CD14-positive monocyte (primary cell): ENCODE data around the gene GLTP. TPM values are rescaled to one million over a fixed set of nuclear protein-coding genes. Genes with fewer than 3 reads are reported as not detected.

Experiments
- DNase-seq, 3 donors: peaks; one replicate each; pipeline ENCODE4 v3.0.0-alpha.2; 2011 to 2022
- H2AFZ ChIP-seq: 2 replicates; pipeline ENCODE4 v1.6.0; 2012; ENCODE audit warnings: mild to moderate bottlenecking, low read depth, low read length, inconsistent platforms; ENCODE audit not compliant: insufficient read depth, poor library complexity, severe bottlenecking
- H3K27ac ChIP-seq, 2 donors: 1 replicate in 1 of 2; 2 replicates in 1 of 2; pipeline ENCODE4 v1.5.1; 2012 to 2013; ENCODE audit warnings: low read length in 2 of 2, control low read depth in 1 of 2, inconsistent platforms in 1 of 2, low read depth in 1 of 2, mild to moderate bottlenecking in 1 of 2
- H3K27me3 ChIP-seq, 2 donors: one replicate each; pipeline versions ENCODE4 v1.6.0 to v1.6.1; 2011 to 2013; ENCODE audit warnings: low read length in 2 of 2; ENCODE audit not compliant: control insufficient read depth in 2 of 2, insufficient read depth in 2 of 2
- H3K36me3 ChIP-seq, 2 donors: replicated peaks in 1 of 2; 1 replicate in 1 of 2; 2 replicates in 1 of 2; pipeline versions ENCODE4 v1.5.1 to v1.6.1; 2012 to 2013; ENCODE audit warnings: low read length in 2 of 2, control low read depth in 1 of 2, inconsistent platforms in 1 of 2, mild to moderate bottlenecking in 1 of 2; ENCODE audit not compliant: insufficient read depth in 2 of 2, control insufficient read depth in 1 of 2
- H3K4me1 ChIP-seq, 2 donors: 1 replicate in 1 of 2; 2 replicates in 1 of 2; pipeline versions ENCODE4 v1.5.1 to v1.6.1; 2012 to 2013; ENCODE audit warnings: low read length in 2 of 2, control low read depth in 1 of 2, inconsistent platforms in 1 of 2, mild to moderate bottlenecking in 1 of 2, moderate library complexity in 1 of 2; ENCODE audit not compliant: insufficient read depth in 2 of 2, control insufficient read depth in 1 of 2
- H3K4me2 ChIP-seq: replicated peaks from 2 replicates; pipeline ENCODE3; 2012; ENCODE audit warnings: low read length, moderate library complexity, mild to moderate bottlenecking; ENCODE audit not compliant: poor library complexity, severe bottlenecking; ENCODE audit errors: extremely low read depth
- H3K4me3 ChIP-seq, 3 experiments: fragments of 200-600 bp in 1 of 3; sonication (generic) in 1 of 3; replicated peaks in 1 of 3; 1 replicate in 2 of 3; 2 replicates in 1 of 3; pipeline ENCODE4 v1.5.1; 2011 to 2013; ENCODE audit warnings: low read length in 3 of 3, mild to moderate bottlenecking in 3 of 3, control low read depth in 2 of 3, low read depth in 2 of 3, inconsistent platforms in 1 of 3, moderate library complexity in 1 of 3
- H3K79me2 ChIP-seq: 2 replicates; pipeline ENCODE4 v1.6.0; 2012; ENCODE audit warnings: mild to moderate bottlenecking, control low read depth, inconsistent platforms, low read length, moderate library complexity; ENCODE audit not compliant: insufficient read depth
- H3K9ac ChIP-seq: 2 replicates; pipeline ENCODE4 v1.6.0; 2017; ENCODE audit warnings: low read length, mild to moderate bottlenecking; ENCODE audit not compliant: insufficient read depth, poor library complexity, severe bottlenecking
- H3K9me3 ChIP-seq, 2 donors: replicated peaks in 1 of 2; 1 replicate in 1 of 2; 2 replicates in 1 of 2; pipeline versions ENCODE4 v1.5.1 to v1.6.1; 2012 to 2013; ENCODE audit warnings: low read length in 2 of 2, control low read depth in 1 of 2; ENCODE audit not compliant: control insufficient read depth in 1 of 2, insufficient read depth in 1 of 2
- H4K20me1 ChIP-seq: 2 replicates; pipeline ENCODE4 v1.6.0; 2012; ENCODE audit warnings: mild to moderate bottlenecking, low read length, control low read depth, moderate library complexity; ENCODE audit not compliant: insufficient read depth
- H3K27ac Mint-ChIP-seq, 7 donors: one replicate each; pipeline ENCODE4 v1.8.0; 2020; ENCODE audit warnings: mild to moderate bottlenecking in 7 of 7, mixed read lengths in 7 of 7, moderate library complexity in 6 of 7, inconsistent platforms in 2 of 7
- H3K27me3 Mint-ChIP-seq, 3 donors: one replicate each; pipeline ENCODE4 v1.8.0; 2021 to 2022; ENCODE audit warnings: low read depth in 3 of 3, mild to moderate bottlenecking in 3 of 3, mixed read lengths in 3 of 3, moderate library complexity in 3 of 3, inconsistent platforms in 1 of 3
- H3K36me3 Mint-ChIP-seq, 2 donors: one replicate each; pipeline ENCODE4 v1.8.0; 2020; ENCODE audit warnings: mixed read lengths in 2 of 2, inconsistent platforms in 1 of 2, mild to moderate bottlenecking in 1 of 2
- H3K4me1 Mint-ChIP-seq: one replicate; pipeline ENCODE4 v1.8.0; 2020; ENCODE audit warnings: mild to moderate bottlenecking, mixed read lengths
- H3K4me3 Mint-ChIP-seq, 2 donors: one replicate each; pipeline ENCODE4 v1.8.0; 2020; ENCODE audit warnings: mild to moderate bottlenecking in 2 of 2, mixed read lengths in 2 of 2, moderate library complexity in 1 of 2
- H3K9me3 Mint-ChIP-seq, 7 donors: one replicate each; pipeline ENCODE4 v1.8.0; 2020 to 2022; ENCODE audit warnings: mixed read lengths in 7 of 7, mild to moderate bottlenecking in 6 of 7, moderate library complexity in 6 of 7, inconsistent platforms in 2 of 7
- WGBS: methylation state at CpG from one replicate; pipeline ENCODE4 v1.1.5; 2013; ENCODE audit warnings: missing lambda C conversion rate; ENCODE audit not compliant: insufficient coverage; 5-methylcytosine and 5-hydroxymethylcytosine counted together
- intact Hi-C, 2 donors: fragments of 100-400 bp; cut with micrococcal nuclease; formaldehyde crosslinking; loops; one replicate each; pipeline versions ENCODE4 v1.15.0 to v1.15.1; 2023
- polyA plus RNA-seq, 3 donors: library from polyadenylated mRNA; depleted of rRNA in 1 of 3; unstranded in 2 of 3; stranded (reverse) in 1 of 3; fragments of 300-500 nt in 2 of 3; fragments of >200 nt in 1 of 3; fragmentation: Illumina TruSeq in 2 of 3; gene quantifications; 1 replicate in 2 of 3; 2 replicates in 1 of 3; pipeline ENCODE4 v1.2.3, GENCODE V29; 2012 to 2021
- TF ChIP-seq, protein P1 (sequence below): fragments of 200-600 bp; IDR thresholded peaks from one replicate; pipeline ENCODE4 v1.8.0; 2022; ENCODE audit warnings: antibody characterized with exemption, mild to moderate bottlenecking

The GLTP gene
- polyA plus RNA-seq, 3 donors, result 46.2 to 65.9 (median 51.7) TPM

DNA sequence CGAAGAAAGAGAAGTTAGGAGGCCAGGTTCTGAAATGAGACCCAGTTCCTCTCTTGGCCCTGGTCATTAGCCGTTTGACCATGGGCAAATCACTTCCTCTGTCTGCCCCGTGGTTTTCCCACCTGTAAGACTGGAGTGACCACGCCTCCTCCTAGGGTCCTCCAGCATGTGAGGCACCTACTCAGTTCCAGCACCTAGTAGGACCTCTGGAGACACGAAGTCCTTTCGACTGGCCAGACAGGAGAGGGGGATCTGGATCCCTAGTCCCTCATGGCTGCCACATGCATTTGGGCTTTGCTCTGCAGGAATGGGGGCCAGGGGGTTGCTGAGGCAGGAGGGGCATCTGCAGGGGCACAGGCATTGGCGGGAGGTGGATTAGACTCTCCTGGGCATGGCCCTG, 63.5 kb downstream of the GLTP start:
- Mint-ChIP-seq H3K27ac (peak overlapping the region in 1 of 7 donors; percentile 49), H3K27me3 (peaks cover 6 to 10% (median 8%) of the 10 kb centered on the region in 3 donors), H3K9me3 (no peaks in the 10 kb centered on the region), H3K4me3 (no peak overlapping the region), H3K4me1 (peaks cover 21% of the 10 kb centered on the region), H3K36me3 (peaks cover 0 to 4% of the 10 kb centered on the region in 2 donors)
- Histone ChIP-seq H3K9me3 (no peaks in the 10 kb centered on the region), H3K9ac (no peak overlapping the region), H2AFZ (no peak overlapping the region), H4K20me1 (no peaks in the 10 kb centered on the region), H3K4me2 (no peak overlapping the region), H3K4me1 (peaks cover 15 to 19% of the 10 kb centered on the region in 2 donors), H3K4me3 (no peak overlapping the region), H3K27ac (no peak overlapping the region), H3K27me3 (no peaks in the 10 kb centered on the region), H3K36me3 (no peaks in the 10 kb centered on the region), H3K79me2 (no peaks in the 10 kb centered on the region)
- TF ChIP-seq, protein P1, sequence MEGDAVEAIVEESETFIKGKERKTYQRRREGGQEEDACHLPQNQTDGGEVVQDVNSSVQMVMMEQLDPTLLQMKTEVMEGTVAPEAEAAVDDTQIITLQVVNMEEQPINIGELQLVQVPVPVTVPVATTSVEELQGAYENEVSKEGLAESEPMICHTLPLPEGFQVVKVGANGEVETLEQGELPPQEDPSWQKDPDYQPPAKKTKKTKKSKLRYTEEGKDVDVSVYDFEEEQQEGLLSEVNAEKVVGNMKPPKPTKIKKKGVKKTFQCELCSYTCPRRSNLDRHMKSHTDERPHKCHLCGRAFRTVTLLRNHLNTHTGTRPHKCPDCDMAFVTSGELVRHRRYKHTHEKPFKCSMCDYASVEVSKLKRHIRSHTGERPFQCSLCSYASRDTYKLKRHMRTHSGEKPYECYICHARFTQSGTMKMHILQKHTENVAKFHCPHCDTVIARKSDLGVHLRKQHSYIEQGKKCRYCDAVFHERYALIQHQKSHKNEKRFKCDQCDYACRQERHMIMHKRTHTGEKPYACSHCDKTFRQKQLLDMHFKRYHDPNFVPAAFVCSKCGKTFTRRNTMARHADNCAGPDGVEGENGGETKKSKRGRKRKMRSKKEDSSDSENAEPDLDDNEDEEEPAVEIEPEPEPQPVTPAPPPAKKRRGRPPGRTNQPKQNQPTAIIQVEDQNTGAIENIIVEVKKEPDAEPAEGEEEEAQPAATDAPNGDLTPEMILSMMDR, result no peak
- no peak for DNase-seq
- intact Hi-C loops, result no loop called here
- 55% methylated on average over 7 of the region's 7 CpGs for WGBS

DNA sequence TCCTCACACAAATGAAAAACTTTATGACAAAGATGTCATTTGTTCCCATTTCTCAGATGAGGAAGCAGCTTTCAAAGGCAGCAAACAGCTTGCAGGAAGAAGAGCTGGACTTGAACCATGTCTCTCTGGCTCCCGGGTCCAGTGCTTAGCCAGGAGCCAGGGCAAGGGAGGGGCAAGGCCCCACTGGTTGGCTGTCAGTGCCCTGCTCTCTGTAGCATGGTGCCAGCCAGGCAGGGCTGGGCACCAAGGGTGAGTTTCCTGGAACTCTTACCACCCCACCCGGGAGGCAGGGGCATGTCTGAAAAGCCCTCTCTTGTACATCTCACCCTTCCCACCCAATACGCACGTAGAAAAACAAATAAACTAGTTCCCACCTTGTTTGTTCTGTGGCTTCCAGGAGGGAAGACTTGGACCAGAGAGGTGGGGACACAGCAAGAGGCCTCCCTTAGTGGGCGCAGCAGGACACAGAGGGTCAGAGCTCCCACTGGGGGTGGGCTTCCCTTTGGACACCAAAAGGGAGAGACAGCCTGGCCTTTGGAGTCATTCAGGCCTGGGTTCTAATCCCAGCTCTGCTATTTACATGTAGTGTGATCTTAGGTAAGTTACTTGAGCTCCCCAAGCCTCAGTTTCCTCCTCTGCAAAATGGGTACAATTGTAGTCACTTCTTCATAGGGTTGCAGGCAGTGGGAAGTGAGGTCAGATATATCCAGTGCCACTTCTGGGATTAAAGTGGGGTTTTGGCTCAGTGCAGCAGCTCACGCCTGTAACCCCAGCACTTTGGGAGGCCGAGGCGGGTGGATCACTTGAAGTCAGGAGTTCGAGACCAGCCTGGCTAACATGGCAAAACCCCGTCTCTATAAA, 64.4 kb downstream of the GLTP start:
- Mint-ChIP-seq H3K4me3 (no peak overlapping the region), H3K36me3 (peaks cover 0 to 2% of the 10 kb centered on the region in 2 donors), H3K27ac (no peak overlapping the region), H3K9me3 (no peaks in the 10 kb centered on the region), H3K27me3 (peaks cover 6 to 10% (median 10%) of the 10 kb centered on the region in 3 donors), H3K4me1 (peaks cover 20% of the 10 kb centered on the region)
- Histone ChIP-seq H3K4me2 (no peak overlapping the region), H3K4me1 (peaks cover 15 to 19% of the 10 kb centered on the region in 2 donors), H2AFZ (no peak overlapping the region), H3K79me2 (no peaks in the 10 kb centered on the region), H3K36me3 (no peaks in the 10 kb centered on the region), H3K9ac (no peak overlapping the region), H4K20me1 (no peaks in the 10 kb centered on the region), H3K4me3 (no peak overlapping the region), H3K27ac (no peak overlapping the region), H3K27me3 (no peaks in the 10 kb centered on the region), H3K9me3 (no peaks in the 10 kb centered on the region)
- intact Hi-C loops, result no loop called here
- no peak for DNase-seq
- WGBS, result 71% methylated on average over 5 of the region's 10 CpGs
- TF ChIP-seq, protein P1, result no peak
